Mammary epithelial cell (primary cell): ENCODE measurements around the gene C5orf58.

ENCODE experiments used
- EZH2 ChIP-seq: IDR thresholded peaks from 2 replicates; pipeline ENCODE4 v1.6.1; 2012; ENCODE audit warnings: low read length, inconsistent platforms, borderline replicate concordance
- TF ChIP-seq, protein P1 (sequence below), 2 donors: IDR thresholded peaks in 1 of 2; conservative IDR thresholded peaks in 1 of 2; 2 replicates each; pipeline ENCODE4 v1.5.1; 2011 to 2012; ENCODE audit warnings: inconsistent platforms in 2 of 2, low read length in 2 of 2, mild to moderate bottlenecking in 2 of 2, control low read depth in 1 of 2, low read depth in 1 of 2; ENCODE audit not compliant: insufficient read depth in 1 of 2; ENCODE audit errors: extremely low read depth in 1 of 2

DNA sequence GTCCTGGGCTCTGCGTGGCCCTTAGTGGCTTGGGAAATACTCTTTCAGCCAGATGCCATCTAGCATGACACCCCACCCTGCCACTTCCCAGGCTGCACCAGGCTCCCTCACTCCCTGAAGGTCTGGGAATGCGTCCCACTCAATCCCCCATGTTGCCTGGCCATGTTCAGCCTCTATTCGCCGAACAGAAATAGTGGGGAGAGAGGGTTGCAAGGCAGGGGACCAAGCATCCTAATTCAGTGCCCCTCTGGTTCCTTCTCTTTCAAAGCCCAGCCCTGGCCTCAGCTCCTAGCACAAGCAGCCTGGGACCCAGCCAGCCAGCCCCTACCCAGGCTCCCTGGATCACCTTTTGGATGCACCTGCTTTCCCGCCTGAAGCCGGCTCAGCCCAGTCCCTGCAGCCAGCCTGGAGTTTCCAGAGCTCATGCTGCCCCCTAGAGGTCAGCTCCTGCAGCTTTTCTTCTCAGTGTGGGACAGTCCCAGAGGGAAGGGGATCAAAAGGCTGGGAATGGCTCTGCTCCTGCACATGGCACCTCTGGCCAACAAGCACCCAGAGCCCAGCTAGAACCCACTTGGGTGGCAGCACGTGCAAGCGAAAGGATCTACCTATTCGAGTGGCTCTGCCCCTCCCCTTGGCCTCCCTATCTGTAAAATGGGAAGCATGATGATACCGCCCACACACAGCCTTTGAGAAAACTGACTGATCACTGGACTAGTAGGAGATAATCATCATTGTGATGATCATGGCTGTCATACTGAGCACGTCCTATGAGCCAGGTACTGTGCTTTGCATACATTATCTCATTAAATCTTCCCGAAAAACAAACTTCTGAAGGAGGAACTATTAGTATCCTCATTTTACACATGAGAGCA is 48.7 kb upstream of the C5orf58 start:
- TF ChIP-seq, protein P1, sequence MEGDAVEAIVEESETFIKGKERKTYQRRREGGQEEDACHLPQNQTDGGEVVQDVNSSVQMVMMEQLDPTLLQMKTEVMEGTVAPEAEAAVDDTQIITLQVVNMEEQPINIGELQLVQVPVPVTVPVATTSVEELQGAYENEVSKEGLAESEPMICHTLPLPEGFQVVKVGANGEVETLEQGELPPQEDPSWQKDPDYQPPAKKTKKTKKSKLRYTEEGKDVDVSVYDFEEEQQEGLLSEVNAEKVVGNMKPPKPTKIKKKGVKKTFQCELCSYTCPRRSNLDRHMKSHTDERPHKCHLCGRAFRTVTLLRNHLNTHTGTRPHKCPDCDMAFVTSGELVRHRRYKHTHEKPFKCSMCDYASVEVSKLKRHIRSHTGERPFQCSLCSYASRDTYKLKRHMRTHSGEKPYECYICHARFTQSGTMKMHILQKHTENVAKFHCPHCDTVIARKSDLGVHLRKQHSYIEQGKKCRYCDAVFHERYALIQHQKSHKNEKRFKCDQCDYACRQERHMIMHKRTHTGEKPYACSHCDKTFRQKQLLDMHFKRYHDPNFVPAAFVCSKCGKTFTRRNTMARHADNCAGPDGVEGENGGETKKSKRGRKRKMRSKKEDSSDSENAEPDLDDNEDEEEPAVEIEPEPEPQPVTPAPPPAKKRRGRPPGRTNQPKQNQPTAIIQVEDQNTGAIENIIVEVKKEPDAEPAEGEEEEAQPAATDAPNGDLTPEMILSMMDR (conservative IDR thresholded peaks at IDR 0.05 in 1 of 2, IDR thresholded peaks at IDR 0.05 in 1 of 2; ENCODE audit: extremely low read depth in 1 of 2, insufficient read depth in 1 of 2, low read depth in 1 of 2, low read length in 2 of 2), result peak; percentile 85 to 91
- TF ChIP-seq EZH2, result no peak
